Panc1 (cell line): Measurements from ENCODE around the gene NTRK3. TPM values are rescaled to one million over a fixed set of nuclear protein-coding genes. Genes with fewer than 3 reads are reported as not detected.

Experiments
- ATAC-seq: fragments of 200-7000 bp; cut with Tn5 transposase; 2 replicates; pipeline ENCODE4 v1.9.1; 2020; ENCODE audit warnings: mild to moderate bottlenecking, moderate library complexity
- BruUV-seq: library from RNA; stranded (reverse); fragments of 400-500 nt; replicated peaks from 2 replicates; lab custom pipeline; 2021; lab: Mats Ljungman, UMichigan
- CTCF ChIA-PET: fragments of 300-600 bp; sonication (Branson Sonifier 250); formaldehyde crosslinking; loops from one replicate; lab custom pipeline; 2022; ENCODE audit warnings: antibody characterized with exemption; lab: Charles Lee
- POLR2A ChIA-PET: fragments of 300-600 bp; sonication (Branson Sonifier 250); formaldehyde crosslinking; loops from one replicate; lab custom pipeline; 2022; ENCODE audit warnings: antibody characterized with exemption; lab: Charles Lee
- DNase-seq: peaks from one replicate; pipeline ENCODE4 v3.0.0-alpha.2; 2010; ENCODE audit warnings: low read depth, low spot score
- H3K27ac ChIP-seq: 2 replicates; pipeline ENCODE4 v1.5.1; 2011; ENCODE audit warnings: mild to moderate bottlenecking, low read length, inconsistent platforms
- H3K27me3 ChIP-seq: fragments of 200-500 bp; sonication (Bioruptor generic); 2 replicates; pipeline ENCODE4 v1.6.0; 2014; ENCODE audit warnings: low read length, inconsistent platforms; ENCODE audit not compliant: control insufficient read depth, insufficient read depth
- H3K36me3 ChIP-seq: fragments of 200-500 bp; sonication (Bioruptor generic); 2 replicates; pipeline ENCODE4 v1.5.1; 2014; ENCODE audit warnings: inconsistent platforms, mild to moderate bottlenecking, low read length, moderate library complexity; ENCODE audit not compliant: control insufficient read depth, insufficient read depth
- H3K4me1 ChIP-seq: 2 replicates; pipeline ENCODE4 v1.5.1; 2011; ENCODE audit warnings: inconsistent platforms, mild to moderate bottlenecking, low read length, moderate library complexity; ENCODE audit not compliant: control insufficient read depth, insufficient read depth
- H3K4me3 ChIP-seq, 2 experiments: 2 replicates each; pipeline ENCODE4 v1.5.1; 2011 to 2012; ENCODE audit warnings: low read depth in 2 of 2, low read length in 2 of 2, mild to moderate bottlenecking in 2 of 2, inconsistent platforms in 1 of 2, moderate library complexity in 1 of 2
- H3K9me3 ChIP-seq: fragments of 200-500 bp; sonication (Bioruptor generic); 2 replicates; pipeline ENCODE4 v1.5.1; 2014; ENCODE audit warnings: low read depth, mild to moderate bottlenecking, inconsistent platforms, low read length, moderate library complexity; ENCODE audit not compliant: control insufficient read depth, insufficient read depth
- POLR2AphosphoS5 ChIP-seq: IDR thresholded peaks from 2 replicates; pipeline ENCODE4 v1.6.1; 2012; ENCODE audit warnings: mild to moderate bottlenecking, low read depth, low read length, moderate library complexity
- REST ChIP-seq, 2 experiments: IDR thresholded peaks; 2 replicates each; pipeline ENCODE4 v1.6.1; 2011 to 2012; ENCODE audit warnings: low read depth in 2 of 2, control low read depth in 1 of 2, low read length in 1 of 2, mild to moderate bottlenecking in 1 of 2, moderate library complexity in 1 of 2; ENCODE audit not compliant: insufficient read depth in 1 of 2
- SIN3A ChIP-seq: IDR thresholded peaks from 2 replicates; pipeline ENCODE4 v1.6.1; 2012; ENCODE audit warnings: low read depth, mild to moderate bottlenecking, low read length, moderate library complexity, borderline replicate concordance; ENCODE audit not compliant: insufficient read depth
- TCF7L2 ChIP-seq: IDR thresholded peaks from 2 replicates; pipeline ENCODE4 v1.6.1; 2011; ENCODE audit warnings: mild to moderate bottlenecking, low read depth, low read length, inconsistent platforms
- in situ Hi-C: cut with HindIII; loops from 2 replicates; pipeline ENCODE4 v1.10.0; 2016; ENCODE audit warnings: low sequenced_read_pairs, low pct_unique_long_range_greater_than_20kb
- intact Hi-C: fragments of 100-400 bp; cut with micrococcal nuclease; formaldehyde crosslinking; loops from one replicate; pipeline ENCODE4 v1.10.0; 2022; ENCODE audit not compliant: unreplicated experiment
- total RNA-seq: library from RNA; stranded (reverse); gene quantifications from one replicate; pipeline ENCODE4 v1.2.1, GENCODE V29; 2021; ENCODE audit not compliant: unreplicated experiment
- TF ChIP-seq, protein P1 (sequence below): fragments of 450-650 bp; IDR thresholded peaks from 2 replicates; pipeline ENCODE4 v1.5.1; 2017; ENCODE audit warnings: mild to moderate bottlenecking

NTRK3 gene
- total RNA-seq, 1 experiment from 2014 or later = not detected

DNA sequence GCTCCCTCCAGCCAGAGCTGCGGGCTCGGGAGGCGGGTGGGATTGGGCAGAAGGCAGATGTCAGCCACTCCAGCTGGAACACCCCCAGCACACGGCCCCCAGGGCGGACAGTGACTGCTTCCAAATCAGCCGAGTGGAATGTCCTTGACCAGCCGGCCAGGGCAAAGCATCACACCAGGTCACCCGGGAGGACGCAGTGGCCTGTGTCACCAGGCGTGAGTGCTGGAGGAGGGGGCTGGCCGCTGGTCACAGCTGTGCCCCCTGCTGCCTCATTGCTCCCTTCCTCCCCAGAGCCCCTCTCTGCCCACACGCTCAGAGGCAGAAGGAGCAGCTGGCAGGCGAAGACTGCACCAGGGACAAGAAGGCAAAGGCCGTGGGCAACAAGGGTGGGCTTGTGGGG, 33.5 kb downstream of the NTRK3 start:
- Histone ChIP-seq H3K27ac (no peak overlapping the region), H3K4me3 (no peak overlapping the region), H3K4me1 (no peaks in the 10 kb centered on the region), H3K9me3 (no peaks in the 10 kb centered on the region), H3K27me3 (peaks cover 3% of the 10 kb centered on the region; the same call in 1 of the 2 replicates), H3K36me3 (no peaks in the 10 kb centered on the region)
- intact Hi-C loops (no loop called here), in situ Hi-C loops (no loop called here)
- TF ChIP-seq TCF7L2 = no peak
- BruUV-seq = no TSS peak
- DNase-seq (no peak), ATAC-seq (no peak)
- ChIA-PET POLR2A (no interaction called here), CTCF (no interaction called here)

GRCh38 chr15:88221836-88222235, 34.7 kb downstream of the NTRK3 start:
- H3K36me3 ChIP-seq = no peaks in the 10 kb centered on the region
- TF ChIP-seq TCF7L2 (no peak), REST (IDR thresholded peaks at IDR 0.05; ENCODE audit: insufficient read depth in 1 of 2, low read depth in 2 of 2, low read length in 1 of 2) (no peak), SIN3A (no peak), POLR2AphosphoS5 (no peak)
- TF ChIP-seq, protein P1, sequence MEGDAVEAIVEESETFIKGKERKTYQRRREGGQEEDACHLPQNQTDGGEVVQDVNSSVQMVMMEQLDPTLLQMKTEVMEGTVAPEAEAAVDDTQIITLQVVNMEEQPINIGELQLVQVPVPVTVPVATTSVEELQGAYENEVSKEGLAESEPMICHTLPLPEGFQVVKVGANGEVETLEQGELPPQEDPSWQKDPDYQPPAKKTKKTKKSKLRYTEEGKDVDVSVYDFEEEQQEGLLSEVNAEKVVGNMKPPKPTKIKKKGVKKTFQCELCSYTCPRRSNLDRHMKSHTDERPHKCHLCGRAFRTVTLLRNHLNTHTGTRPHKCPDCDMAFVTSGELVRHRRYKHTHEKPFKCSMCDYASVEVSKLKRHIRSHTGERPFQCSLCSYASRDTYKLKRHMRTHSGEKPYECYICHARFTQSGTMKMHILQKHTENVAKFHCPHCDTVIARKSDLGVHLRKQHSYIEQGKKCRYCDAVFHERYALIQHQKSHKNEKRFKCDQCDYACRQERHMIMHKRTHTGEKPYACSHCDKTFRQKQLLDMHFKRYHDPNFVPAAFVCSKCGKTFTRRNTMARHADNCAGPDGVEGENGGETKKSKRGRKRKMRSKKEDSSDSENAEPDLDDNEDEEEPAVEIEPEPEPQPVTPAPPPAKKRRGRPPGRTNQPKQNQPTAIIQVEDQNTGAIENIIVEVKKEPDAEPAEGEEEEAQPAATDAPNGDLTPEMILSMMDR = no peak
- in situ Hi-C loops = no loop called here
- DNase-seq (no peak), ATAC-seq (no peak)
- ChIA-PET CTCF (no interaction called here), POLR2A (no interaction called here)
- H3K27ac ChIP-seq = no peak overlapping the region
- intact Hi-C loops = no loop called here
- no TSS peak for BruUV-seq
- H3K9me3 ChIP-seq = no peaks in the 10 kb centered on the region
- no peaks in the 10 kb centered on the region for H3K4me1 ChIP-seq
- no peak overlapping the region for H3K4me3 ChIP-seq
- no peaks in the 10 kb centered on the region; the same call in 1 of the 2 replicates for H3K27me3 ChIP-seq

DNA sequence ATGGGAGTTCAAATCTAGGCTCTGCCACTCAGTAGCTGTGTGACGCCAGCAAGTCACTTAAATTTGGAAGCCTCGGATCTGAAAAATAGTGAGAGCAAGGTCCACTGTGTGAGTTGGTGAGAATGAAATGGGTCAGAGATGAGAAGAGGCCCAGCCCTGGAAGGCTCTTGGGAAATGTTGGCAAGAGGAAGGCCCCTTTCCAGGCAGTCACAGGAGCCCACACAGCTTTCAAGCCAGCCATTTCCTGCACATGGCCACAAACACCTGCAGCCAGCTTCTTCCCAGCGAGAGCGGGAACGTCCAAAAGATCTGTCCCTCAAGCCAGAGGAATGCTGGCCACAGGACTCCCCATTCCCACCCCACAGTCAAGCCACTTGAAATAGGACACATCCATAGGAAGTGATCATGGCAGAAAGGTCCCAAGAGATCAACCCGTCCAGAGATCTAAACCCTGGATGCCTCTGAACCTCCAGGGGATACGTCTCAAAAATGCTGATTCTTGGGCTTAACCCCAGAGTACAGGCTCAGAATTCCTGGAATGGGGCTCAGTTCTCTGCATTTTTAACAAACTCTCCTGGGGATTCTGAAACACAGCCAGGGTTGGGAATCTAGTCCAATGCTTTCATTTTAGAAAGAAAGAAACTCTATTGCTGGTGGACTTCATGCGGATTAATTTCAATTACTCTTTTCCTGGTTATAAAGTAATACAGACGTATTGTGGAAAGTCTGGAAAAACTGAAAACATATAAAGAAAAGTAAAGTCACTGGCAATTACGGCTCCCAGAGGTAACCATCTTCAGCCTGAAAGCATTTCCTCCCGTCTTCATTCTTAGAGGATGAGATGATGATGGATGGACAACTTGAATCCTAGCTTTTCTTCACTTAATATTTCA, 35.9 kb downstream of the NTRK3 start:
- H3K27ac ChIP-seq = no peak overlapping the region
- ChIA-PET POLR2A (no interaction called here), CTCF (no interaction called here)
- H3K27me3 ChIP-seq = no peaks in the 10 kb centered on the region; the same call in 1 of the 2 replicates
- no peaks in the 10 kb centered on the region for H3K9me3 ChIP-seq
- DNase-seq (no peak), ATAC-seq (no peak)
- BruUV-seq = no TSS peak
- in situ Hi-C loops = no loop called here
- no peaks in the 10 kb centered on the region for H3K4me1 ChIP-seq
- TF ChIP-seq REST (IDR thresholded peaks at IDR 0.05; ENCODE audit: insufficient read depth in 1 of 2, low read depth in 2 of 2, low read length in 1 of 2) (no peak), SIN3A (no peak), TCF7L2 (no peak), POLR2AphosphoS5 (no peak)
- TF ChIP-seq, protein P1 = no peak
- H3K36me3 ChIP-seq = no peaks in the 10 kb centered on the region
- H3K4me3 ChIP-seq = no peak overlapping the region
- intact Hi-C loops = no loop called here
